Pancreas (tissue), 10 donors: ENCODE data around the gene NID2. TPM values are rescaled to one million over a fixed set of nuclear protein-coding genes. Genes with fewer than 3 reads are reported as not detected.
A peak's percentile ranks its signal among the peaks of the same experiment; 100 is the strongest.

Source experiments
- ATAC-seq, 4 donors: fragments of 200-7000 bp; cut with Tn5 transposase; one replicate each; pipeline versions ENCODE4 v1.8.0 to v1.9.1; 2020; ENCODE audit warnings: mild to moderate bottlenecking in 4 of 4, moderate library complexity in 4 of 4
- DNase-seq, 6 donors: peaks; one replicate each; pipeline ENCODE4 v3.0.0-alpha.2; 2020
- FAIRE-seq: peaks from 2 replicates; lab custom pipeline; 2012; peaks lifted over from hg19 to GRCh38; lab: Jason Lieb, UNC
- H3K27ac ChIP-seq, 4 donors: fragments of 200-600 bp; sonication (generic); 1 replicate in 3 of 4; 2 replicates in 1 of 4; pipeline versions ENCODE4 v1.5.0 to v1.8.0; 2020
- H3K27me3 ChIP-seq, 4 donors: fragments of 200-600 bp; one replicate each; pipeline ENCODE4 v1.8.0; 2021
- H3K36me3 ChIP-seq, 3 donors: fragments of 200-600 bp; sonication (generic) in 1 of 3; one replicate each; pipeline versions ENCODE4 v1.5.0 to v1.8.0; 2020 to 2021
- H3K4me1 ChIP-seq, 3 donors: fragments of 200-600 bp; one replicate each; pipeline ENCODE4 v1.8.0; 2021
- H3K4me3 ChIP-seq, 4 donors: fragments of 200-600 bp; sonication (generic) in 2 of 4; one replicate each; pipeline versions ENCODE4 v1.5.0 to v1.8.0; 2020 to 2021
- H3K9me3 ChIP-seq, 4 donors: fragments of 200-600 bp; one replicate each; pipeline ENCODE4 v1.8.0; 2021
- CTCF ChIP-seq, 4 donors: fragments of 200-600 bp; sonication (generic) in 3 of 4; IDR thresholded peaks; one replicate each; pipeline versions ENCODE4 v1.5.0 to v1.8.0; 2021; ENCODE audit warnings: antibody characterized with exemption in 4 of 4
- WGBS, 2 donors: extraction: QIAGEN DNeasy Blood & Tissue Kit; methylation state at CpG; one replicate each; pipeline ENCODE4 v1.1.7; 2013; 5-methylcytosine and 5-hydroxymethylcytosine counted together
- intact Hi-C, 3 donors: fragments of 100-400 bp; cut with DNase I; formaldehyde crosslinking; loops; one replicate each; pipeline versions ENCODE4 v1.11.1 to v1.14.2; 2022
- polyA plus RNA-seq, 2 donors: library from polyadenylated mRNA; stranded (reverse); fragments of 200-250 nt; gene quantifications; one replicate each; pipeline ENCODE4 v1.2.3, GENCODE V29; 2013
- total RNA-seq, 6 donors: library from RNA; stranded (reverse); fragmentation: NEBNext Ultra II Directional in 4 of 6; extraction: Animal tissue kit (Norgen Biotek cat#: 25700) in 4 of 6; gene quantifications; one replicate each; pipeline versions ENCODE4 v1.2.1 to v1.2.4, GENCODE V29; 2021 to 2023
- donor health status: healthy with polysubstance abuse.
- donor health status: DM: no; HTN: no; CAD: no; lungs with moderate emphysema.
- donor health status: DM: no; HTN: no; CAD: no.
- donor health status: control.
- donor health status: control.
- donor health status: Bipolar disorder and iron deficiency.
- donor health status: DM: yes; HTN: yes; CAD: no.
- donor health status: DM: no; HTN: no; CAD: no.
- donor health status: DM: no; HTN: no; CAD: no.
- donor health status: DM: yes; HTN: yes; CAD: no.

Gene NID2
- total and polyA plus RNA-seq, 8 donors = 1.9 to 9.5 (median 3.8) TPM

DNA sequence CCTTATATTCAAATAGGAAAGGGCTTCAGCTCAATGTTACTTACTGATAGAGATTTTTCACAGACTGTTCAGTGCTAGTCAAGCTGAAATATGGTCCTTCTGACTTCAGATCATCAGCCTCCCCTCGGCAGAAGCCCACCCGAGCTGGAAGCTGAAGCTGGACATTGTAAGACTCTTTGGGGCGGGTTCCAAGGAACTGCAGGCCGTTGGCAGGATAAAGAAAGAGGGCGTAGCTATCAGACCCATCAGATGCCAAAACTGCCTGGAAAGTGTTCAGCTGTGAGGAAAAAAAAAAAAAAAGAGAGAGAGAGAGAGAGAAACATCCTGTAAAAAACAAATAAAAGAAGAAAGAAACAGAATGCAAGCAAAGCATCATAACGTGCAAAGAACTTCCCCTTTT, 8.8 kb downstream of the NID2 start:
- WGBS, 2 donors = 9 to 14% methylated on average over 6 of the region's 6 CpGs
- FAIRE-seq = no peak

GRCh38 chr14:52059649-52060048, 9.2 kb downstream of the NID2 start:
- H3K27me3 ChIP-seq = no peaks in the 10 kb centered on the region
- intact Hi-C loops = no loop called here
- peaks cover 0 to 17% (median 5%) of the 10 kb centered on the region in 3 donors for H3K4me1 ChIP-seq
- H3K4me3 ChIP-seq = no peak overlapping the region
- H3K36me3 ChIP-seq = no peaks in the 10 kb centered on the region
- no peaks in the 10 kb centered on the region for H3K9me3 ChIP-seq
- no peak for FAIRE-seq
- TF ChIP-seq CTCF (IDR thresholded peaks at IDR 0.05) = no peak
- no peak overlapping the region for H3K27ac ChIP-seq
- DNase-seq = no peak
- no peak for ATAC-seq

More for the DNA sequence above, 8.8 kb downstream of the NID2 start:
- Histone ChIP-seq H3K36me3 (no peaks in the 10 kb centered on the region), H3K27me3 (no peaks in the 10 kb centered on the region), H3K4me1 (peaks cover 0 to 17% (median 5%) of the 10 kb centered on the region in 3 donors), H3K4me3 (no peak overlapping the region), H3K9me3 (no peaks in the 10 kb centered on the region), H3K27ac (no peak overlapping the region)
- ATAC-seq (peak; percentile 31 to 66 (median 50)), DNase-seq (peak in 1 of 6 donors; percentile 23)
- no peak for TF ChIP-seq CTCF (IDR thresholded peaks at IDR 0.05)
- intact Hi-C loops = no loop called here

DNA sequence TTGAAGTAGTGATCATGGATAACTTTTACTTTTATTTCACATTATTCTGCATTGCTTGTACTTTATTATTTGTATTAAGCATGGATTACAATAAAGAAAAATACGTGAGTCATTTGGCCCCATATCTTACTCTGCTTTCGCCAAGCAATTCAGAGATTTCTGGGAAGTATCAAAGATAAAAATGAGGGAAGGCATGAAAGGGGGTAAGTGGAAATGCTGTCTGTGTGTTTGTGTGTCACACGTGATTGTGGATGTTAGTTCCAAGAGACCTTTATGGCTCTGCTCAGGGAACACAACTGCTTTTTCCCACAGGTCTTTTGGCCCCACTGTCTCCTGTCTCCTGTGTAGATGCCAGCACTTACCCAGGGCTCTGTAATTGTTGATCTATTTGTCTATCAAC, 10.5 kb downstream of the NID2 start:
- WGBS, 2 donors = 53% methylated on average over 3 of the region's 3 CpGs

DNA sequence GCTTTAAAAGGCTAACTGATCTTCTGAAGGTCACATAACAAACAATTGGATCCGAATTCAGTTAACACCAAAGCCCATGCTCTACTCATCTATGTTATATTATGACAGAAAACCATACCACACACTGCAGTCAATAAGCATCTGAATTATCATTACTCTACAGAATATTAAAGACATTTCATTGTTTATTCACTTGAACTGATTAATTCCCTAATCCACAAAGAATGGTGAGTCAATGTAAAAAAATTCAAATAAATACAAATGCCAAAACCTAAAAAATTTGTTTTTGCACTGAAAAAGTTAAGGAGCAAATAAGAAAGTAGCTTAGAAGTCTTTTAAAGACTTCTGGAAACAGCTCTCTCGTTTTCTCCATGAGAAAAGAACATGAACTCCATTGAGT, 13.7 kb downstream of the NID2 start:
- FAIRE-seq = no peak
- Histone ChIP-seq H3K4me3 (no peak overlapping the region), H3K4me1 (peaks cover 0 to 13% (median 6%) of the 10 kb centered on the region in 3 donors), H3K27ac (no peak overlapping the region), H3K27me3 (no peaks in the 10 kb centered on the region), H3K9me3 (no peaks in the 10 kb centered on the region), H3K36me3 (no peaks in the 10 kb centered on the region)
- 59 to 74% methylated on average over 2 of the region's 2 CpGs for WGBS, 2 donors
- no peak for TF ChIP-seq CTCF (IDR thresholded peaks at IDR 0.05)
- intact Hi-C loops = no loop called here
- no peak for ATAC-seq
- DNase-seq = no peak

More for the DNA sequence above, 10.5 kb downstream of the NID2 start:
- FAIRE-seq (no peak), DNase-seq (no peak), ATAC-seq (no peak)
- Histone ChIP-seq H3K27me3 (no peaks in the 10 kb centered on the region), H3K9me3 (no peaks in the 10 kb centered on the region), H3K4me3 (no peak overlapping the region), H3K4me1 (peaks cover 0 to 17% (median 5%) of the 10 kb centered on the region in 3 donors), H3K27ac (no peak overlapping the region), H3K36me3 (no peaks in the 10 kb centered on the region)
- intact Hi-C loops = no loop called here
- no peak for TF ChIP-seq CTCF (IDR thresholded peaks at IDR 0.05)

- no peaks in the 10 kb centered on the region for H3K9me3 ChIP-seq
- intact Hi-C loops = no loop called here
- no peak overlapping the region for H3K4me3 ChIP-seq
- no peak for TF ChIP-seq CTCF (IDR thresholded peaks at IDR 0.05)
- no peak for DNase-seq
- no peak overlapping the region for H3K27ac ChIP-seq
- H3K27me3 ChIP-seq = no peaks in the 10 kb centered on the region
- FAIRE-seq = no peak
- ATAC-seq = no peak
- 0% methylated on average over 1 of the region's 1 CpG for WGBS, 2 donors
- H3K36me3 ChIP-seq = no peaks in the 10 kb centered on the region
- peaks cover 0 to 9% (median 6%) of the 10 kb centered on the region in 3 donors for H3K4me1 ChIP-seq
Observed at GRCh38 chr14:52054678-52055077, 14.2 kb downstream of the NID2 start.
